OCI-LY7 (cell line): ENCODE measurements around the gene SYTL3.

Source experiments
- EZH2phosphoT487 ChIP-seq: fragments of 200-600 bp; sonication (generic); IDR thresholded peaks from 2 replicates; pipeline ENCODE4 v1.6.1; 2018; ENCODE audit warnings: low read depth, borderline replicate concordance, mild to moderate bottlenecking, mixed run types, antibody characterized with exemption, low read length, moderate library complexity, mixed read lengths
- TF ChIP-seq, protein P1 (sequence below): fragments of 200-600 bp; sonication (generic); conservative IDR thresholded peaks from 2 replicates; pipeline ENCODE4 v1.5.1; 2014; ENCODE audit warnings: mild to moderate bottlenecking, antibody characterized with exemption, low read length, moderate library complexity, mixed read lengths

DNA sequence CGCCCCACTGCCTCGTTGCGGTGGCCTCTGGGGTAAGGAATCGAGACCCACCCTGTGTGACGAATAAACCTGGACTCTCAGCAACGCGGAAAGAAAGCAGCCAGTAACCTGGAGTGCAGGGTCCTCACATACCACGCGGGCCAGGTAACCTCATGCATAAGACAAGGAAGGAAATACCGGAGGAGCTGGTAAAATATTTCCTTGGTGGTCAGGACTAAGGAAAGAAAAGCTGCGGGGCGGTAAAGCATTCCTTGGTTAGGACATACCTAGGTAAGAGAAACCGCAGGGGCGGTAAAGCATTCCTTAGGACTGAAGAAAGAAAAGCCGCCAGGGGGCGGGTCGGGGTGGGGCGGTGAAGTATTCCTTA is 80.7 kb downstream of the SYTL3 start:
- TF ChIP-seq, protein P1, sequence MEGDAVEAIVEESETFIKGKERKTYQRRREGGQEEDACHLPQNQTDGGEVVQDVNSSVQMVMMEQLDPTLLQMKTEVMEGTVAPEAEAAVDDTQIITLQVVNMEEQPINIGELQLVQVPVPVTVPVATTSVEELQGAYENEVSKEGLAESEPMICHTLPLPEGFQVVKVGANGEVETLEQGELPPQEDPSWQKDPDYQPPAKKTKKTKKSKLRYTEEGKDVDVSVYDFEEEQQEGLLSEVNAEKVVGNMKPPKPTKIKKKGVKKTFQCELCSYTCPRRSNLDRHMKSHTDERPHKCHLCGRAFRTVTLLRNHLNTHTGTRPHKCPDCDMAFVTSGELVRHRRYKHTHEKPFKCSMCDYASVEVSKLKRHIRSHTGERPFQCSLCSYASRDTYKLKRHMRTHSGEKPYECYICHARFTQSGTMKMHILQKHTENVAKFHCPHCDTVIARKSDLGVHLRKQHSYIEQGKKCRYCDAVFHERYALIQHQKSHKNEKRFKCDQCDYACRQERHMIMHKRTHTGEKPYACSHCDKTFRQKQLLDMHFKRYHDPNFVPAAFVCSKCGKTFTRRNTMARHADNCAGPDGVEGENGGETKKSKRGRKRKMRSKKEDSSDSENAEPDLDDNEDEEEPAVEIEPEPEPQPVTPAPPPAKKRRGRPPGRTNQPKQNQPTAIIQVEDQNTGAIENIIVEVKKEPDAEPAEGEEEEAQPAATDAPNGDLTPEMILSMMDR = no peak
- no peak for TF ChIP-seq EZH2phosphoT487
